ENCODE measurements around the gene TMA7B. TPM values are rescaled to one million over a fixed set of nuclear protein-coding genes. Genes with fewer than 3 reads are reported as not detected.

TMA7B gene
- total and polyA plus RNA-seq, 2 donors (not counting 1 experiment from before 2014, with no cell fraction given), result 0.85 to 1.4 TPM

DNA sequence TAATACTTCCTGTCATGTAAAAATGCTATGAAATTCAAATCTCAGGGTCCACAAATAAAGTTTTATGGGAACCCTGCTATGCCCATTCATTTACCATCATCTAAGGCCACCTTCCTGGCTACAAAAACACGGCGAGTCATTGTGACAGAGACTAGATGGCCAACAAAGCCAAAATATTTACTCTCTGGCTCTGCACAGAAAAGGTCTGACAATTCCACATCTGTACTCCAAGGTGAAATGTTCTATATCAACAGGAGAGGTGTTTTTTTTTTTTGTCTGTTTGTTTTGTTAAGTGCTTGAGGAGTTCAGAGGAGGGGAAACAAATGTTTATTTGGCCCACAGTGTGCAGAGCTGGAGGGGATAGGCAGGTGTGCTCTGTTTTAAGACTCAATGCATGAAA, 18.6 kb upstream of the TMA7B start:
- no peak overlapping the region for H2AFZ ChIP-seq (ENCODE audit: insufficient read depth, low read depth, low read length, poor library complexity, severe bottlenecking)
- intact Hi-C loops (cut with micrococcal nuclease), result loop anchor here (2.0 to 5.0 kb wide), 2 partner anchors 44 to 407 kb away; no protein-coding TSS in a partner anchor
- H3K4me1 ChIP-seq (ENCODE audit: control insufficient read depth in 2 of 2, insufficient read depth in 2 of 2, low read length in 2 of 2), result peaks cover 58 to 60% of the 10 kb centered on the region in 2 donors
- Mint-ChIP-seq H3K4me3 (no peak overlapping the region), H3K9me3 (ENCODE audit: insufficient read depth) (no peaks in the 10 kb centered on the region), H3K27me3 (no peaks in the 10 kb centered on the region), H3K4me1 (peaks cover 60% of the 10 kb centered on the region), H3K27ac (no peak overlapping the region)
- H3K9me3 ChIP-seq (ENCODE audit: control extremely low read depth in 1 of 3, control insufficient read depth in 2 of 3, insufficient read depth in 1 of 3, low read length in 2 of 3), result no peaks in the 10 kb centered on the region
- DNase-seq, result no peak
- TF ChIP-seq EZH2 (IDR thresholded peaks at IDR 0.05; ENCODE audit: borderline replicate concordance, insufficient read depth, low read depth, low read length, poor library complexity, severe bottlenecking), result no peak
- TF ChIP-seq, protein P1, sequence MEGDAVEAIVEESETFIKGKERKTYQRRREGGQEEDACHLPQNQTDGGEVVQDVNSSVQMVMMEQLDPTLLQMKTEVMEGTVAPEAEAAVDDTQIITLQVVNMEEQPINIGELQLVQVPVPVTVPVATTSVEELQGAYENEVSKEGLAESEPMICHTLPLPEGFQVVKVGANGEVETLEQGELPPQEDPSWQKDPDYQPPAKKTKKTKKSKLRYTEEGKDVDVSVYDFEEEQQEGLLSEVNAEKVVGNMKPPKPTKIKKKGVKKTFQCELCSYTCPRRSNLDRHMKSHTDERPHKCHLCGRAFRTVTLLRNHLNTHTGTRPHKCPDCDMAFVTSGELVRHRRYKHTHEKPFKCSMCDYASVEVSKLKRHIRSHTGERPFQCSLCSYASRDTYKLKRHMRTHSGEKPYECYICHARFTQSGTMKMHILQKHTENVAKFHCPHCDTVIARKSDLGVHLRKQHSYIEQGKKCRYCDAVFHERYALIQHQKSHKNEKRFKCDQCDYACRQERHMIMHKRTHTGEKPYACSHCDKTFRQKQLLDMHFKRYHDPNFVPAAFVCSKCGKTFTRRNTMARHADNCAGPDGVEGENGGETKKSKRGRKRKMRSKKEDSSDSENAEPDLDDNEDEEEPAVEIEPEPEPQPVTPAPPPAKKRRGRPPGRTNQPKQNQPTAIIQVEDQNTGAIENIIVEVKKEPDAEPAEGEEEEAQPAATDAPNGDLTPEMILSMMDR (IDR thresholded peaks at IDR 0.05), result no peak
- WGBS (ENCODE audit: insufficient coverage), result no CpG with 5 or more reads among the region's 2 CpGs
- ATAC-seq (ENCODE audit: low read depth), result no peak
- peaks cover 62% of the 10 kb centered on the region for H3K79me2 ChIP-seq (ENCODE audit: control insufficient read depth, insufficient read depth, low read length)
- peaks cover 4% of the 10 kb centered on the region for H4K20me1 ChIP-seq (ENCODE audit: control insufficient read depth, insufficient read depth, low read length, poor library complexity, severe bottlenecking)
- H3K4me2 ChIP-seq (replicated peaks; ENCODE audit: low read depth, low read length, poor library complexity, severe bottlenecking), result no peak overlapping the region
- H3K36me3 ChIP-seq (replicated peaks in 1 of 2; ENCODE audit: control extremely low read depth in 1 of 2, control insufficient read depth in 1 of 2, extremely low read depth in 1 of 2, insufficient read depth in 2 of 2, low read length in 1 of 2), result no peaks in the 10 kb centered on the region
- H3K27me3 ChIP-seq (replicated peaks in 1 of 4; ENCODE audit: control extremely low read depth in 1 of 4, control insufficient read depth in 3 of 4, insufficient read depth in 4 of 4, low read length in 3 of 4), result no peaks in the 10 kb centered on the region
- POLR2A ChIA-PET, result interaction anchor here (0.6 kb wide), 1 partner anchor 16 kb away, joined by 3 read pairs; no protein-coding TSS in a partner anchor
- no peak overlapping the region for H3K4me3 ChIP-seq (ENCODE audit: control extremely low read depth in 1 of 5, extremely low read depth in 1 of 5, insufficient read depth in 1 of 5, low read depth in 2 of 5, low read length in 4 of 5)
- CTCF ChIA-PET, result interaction anchor here (0.6 to 2.9 kb wide), 14 partner anchors 8 to 407 kb away, joined by 3 to 16 read pairs (median 4); partner anchors contain the start of gene GRAP2
- H3K9ac ChIP-seq (ENCODE audit: low read length), result no peak overlapping the region
- no peak overlapping the region for H3K27ac ChIP-seq (ENCODE audit: low read length in 2 of 2)

DNA sequence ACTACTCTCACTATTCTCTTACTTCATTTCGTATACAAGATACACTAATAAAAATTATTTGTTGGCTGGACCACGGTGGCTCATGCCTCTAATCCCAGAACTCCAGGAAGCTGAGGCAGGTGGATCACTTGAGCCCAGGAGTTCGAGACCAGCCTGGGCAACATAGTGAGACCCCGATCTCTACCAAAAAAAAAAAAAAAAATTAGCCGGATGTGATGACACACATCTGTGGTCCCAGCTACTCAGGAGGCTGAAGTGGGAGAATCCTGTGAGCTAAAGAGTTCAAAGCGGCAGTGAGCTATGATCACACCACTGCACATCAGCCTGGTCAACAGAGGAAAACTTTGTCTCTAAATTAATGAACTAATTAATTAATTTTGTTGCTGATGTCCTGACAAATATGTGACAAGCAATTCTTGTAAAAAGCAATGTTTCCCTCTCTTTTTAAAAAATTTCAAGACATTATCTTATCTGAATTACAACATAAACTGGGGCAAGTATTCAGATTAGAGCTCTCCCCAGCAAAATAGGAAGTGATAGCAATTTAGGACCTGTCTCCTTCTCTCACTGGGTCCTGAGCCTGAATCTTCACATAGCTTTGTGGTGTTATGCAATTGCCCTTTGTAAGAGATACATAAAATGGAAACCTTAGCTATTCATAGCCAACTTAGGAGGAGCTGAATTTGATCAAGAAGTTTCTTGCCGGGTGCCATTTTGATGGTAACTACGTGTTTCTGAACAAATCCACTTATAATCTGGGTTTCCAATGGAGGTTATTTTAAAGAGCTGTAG, 17.6 kb upstream of the TMA7B start:
- peaks cover 4% of the 10 kb centered on the region for H4K20me1 ChIP-seq (ENCODE audit: control insufficient read depth, insufficient read depth, low read length, poor library complexity, severe bottlenecking)
- Mint-ChIP-seq H3K4me1 (peaks cover 60% of the 10 kb centered on the region), H3K27me3 (no peaks in the 10 kb centered on the region), H3K4me3 (no peak overlapping the region), H3K9me3 (ENCODE audit: insufficient read depth) (no peaks in the 10 kb centered on the region), H3K27ac (no peak overlapping the region)
- no peak overlapping the region for H3K4me3 ChIP-seq (ENCODE audit: control extremely low read depth in 1 of 5, extremely low read depth in 1 of 5, insufficient read depth in 1 of 5, low read depth in 2 of 5, low read length in 4 of 5)
- no peak overlapping the region for H3K4me2 ChIP-seq (replicated peaks; ENCODE audit: low read depth, low read length, poor library complexity, severe bottlenecking)
- TF ChIP-seq EZH2 (IDR thresholded peaks at IDR 0.05; ENCODE audit: borderline replicate concordance, insufficient read depth, low read depth, low read length, poor library complexity, severe bottlenecking), result no peak
- TF ChIP-seq, protein P1 (IDR thresholded peaks at IDR 0.05), result no peak
- no peak for DNase-seq
- no peaks in the 10 kb centered on the region for H3K9me3 ChIP-seq (ENCODE audit: control extremely low read depth in 1 of 3, control insufficient read depth in 2 of 3, insufficient read depth in 1 of 3, low read length in 2 of 3)
- H3K4me1 ChIP-seq (ENCODE audit: control insufficient read depth in 2 of 2, insufficient read depth in 2 of 2, low read length in 2 of 2), result peaks cover 58 to 60% of the 10 kb centered on the region in 2 donors
- no peak overlapping the region for H3K9ac ChIP-seq (ENCODE audit: low read length)
- H3K36me3 ChIP-seq (replicated peaks in 1 of 2; ENCODE audit: control extremely low read depth in 1 of 2, control insufficient read depth in 1 of 2, extremely low read depth in 1 of 2, insufficient read depth in 2 of 2, low read length in 1 of 2), result no peaks in the 10 kb centered on the region
- H3K27ac ChIP-seq (ENCODE audit: low read length in 2 of 2), result no peak overlapping the region
- WGBS (ENCODE audit: insufficient coverage), result 93% methylated on average over 3 of the region's 8 CpGs
- ChIA-PET POLR2A (no interaction called here), CTCF (interaction anchor here (0.6 to 2.9 kb wide), 21 partner anchors 10 to 599 kb away, joined by 3 to 16 read pairs (median 4); no protein-coding TSS in a partner anchor)
- ATAC-seq (ENCODE audit: low read depth), result no peak
- H2AFZ ChIP-seq (ENCODE audit: insufficient read depth, low read depth, low read length, poor library complexity, severe bottlenecking), result no peak overlapping the region
- intact Hi-C loops (cut with micrococcal nuclease), result loop anchor here (5.0 kb wide), 1 partner anchor 45 kb away; no protein-coding TSS in a partner anchor
- H3K79me2 ChIP-seq (ENCODE audit: control insufficient read depth, insufficient read depth, low read length), result peaks cover 65% of the 10 kb centered on the region
- no peaks in the 10 kb centered on the region for H3K27me3 ChIP-seq (replicated peaks in 1 of 4; ENCODE audit: control extremely low read depth in 1 of 4, control insufficient read depth in 3 of 4, insufficient read depth in 4 of 4, low read length in 3 of 4)

Measured in B cell (primary cell).